ENCODE results near the gene C2CD2L.
"Not testable (repeated sequence)": the region's sequence is repeated elsewhere in the genome, so short reads cannot be mapped to it uniquely, and the experiment has no call there.

C2CD2L gene

GRCh38 chr11:119161871-119162270 is 54.7 kb downstream of the C2CD2L start:
- DNase-seq (ENCODE audit: low spot score), result no peak
- no peak for TF ChIP-seq CTCF (IDR thresholded peaks at IDR 0.05)
- H3K27ac ChIP-seq, result no peak overlapping the region
- H3K4me3 ChIP-seq, result no peak overlapping the region

- H3K4me3 ChIP-seq, result no peak overlapping the region
- H3K27ac ChIP-seq, result no peak overlapping the region
- TF ChIP-seq CTCF (IDR thresholded peaks at IDR 0.05), result no peak
- no peak for DNase-seq (ENCODE audit: low spot score)
These were observed 59.4 kb downstream of the C2CD2L start for GRCh38 chr11:119166368-119167076.

- H3K4me3 ChIP-seq; DNase-seq (ENCODE audit: low spot score); H3K27ac ChIP-seq: not testable (repeated sequence)
These were observed 59.9 kb downstream of the C2CD2L start for GRCh38 chr11:119167077-119167458.

- Histone ChIP-seq H3K4me3 (no peak overlapping the region), H3K27ac (peak overlapping the region in 1 of 2 donors; percentile 97)
- no peak for TF ChIP-seq CTCF (IDR thresholded peaks at IDR 0.05)
- peak; percentile 72 for DNase-seq (ENCODE audit: low spot score)
These were observed 60.8 kb downstream of the C2CD2L start for GRCh38 chr11:119167933-119168332.

All from coronary artery (tissue), 2 donors.